ENCODE results near the gene MYH10.
"Not testable (repeated sequence)": the region's sequence is repeated elsewhere in the genome, so short reads cannot be mapped to it uniquely, and the experiment has no call there.

The MYH10 gene

DNA sequence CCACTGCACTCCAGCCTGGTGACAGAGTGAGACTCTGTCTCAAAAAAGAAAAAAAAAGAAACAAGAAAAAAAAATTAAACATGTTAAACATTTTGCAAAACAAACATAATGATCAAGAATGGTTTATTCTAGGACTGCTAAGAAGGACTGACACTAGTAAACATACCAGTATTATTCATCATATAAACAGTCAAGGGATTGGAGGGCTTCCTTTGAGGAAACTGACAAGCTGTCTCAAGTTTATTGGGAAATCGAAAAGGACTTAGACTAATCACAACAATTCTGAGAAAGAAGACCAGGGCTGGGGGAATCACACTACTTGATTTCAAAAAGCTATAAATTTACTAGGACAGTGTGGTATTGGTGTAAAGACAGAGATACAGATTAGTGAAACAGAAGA, 75.5 kb downstream of the MYH10 start:
- Histone ChIP-seq H2AK5ac (ENCODE audit: low read length, severe bottlenecking) (no peak overlapping the region), H2AFZ (ENCODE audit: low read depth, low read length) (no peak overlapping the region), H3K9ac (ENCODE audit: low read length) (no peak overlapping the region), H4K8ac (ENCODE audit: low read length) (no peak overlapping the region), H3K4me3 (ENCODE audit: insufficient read depth in 1 of 2, low read depth in 1 of 2, low read length in 2 of 2) (no peak overlapping the region), H3K27ac (ENCODE audit: low read length, poor library complexity, severe bottlenecking) (no peak overlapping the region), H2BK120ac (ENCODE audit: low read depth, low read length) (no peak overlapping the region), H3K36me3 (ENCODE audit: control insufficient read depth in 1 of 2, insufficient read depth in 2 of 2, low read depth in 1 of 2, low read length in 2 of 2) (peaks cover 0 to 5% of the 10 kb centered on the region in 2 experiments), H2BK12ac (ENCODE audit: low read length in 2 of 2) (no peak overlapping the region), H2BK5ac (ENCODE audit: low read depth, low read length, poor library complexity, severe bottlenecking) (no peak overlapping the region), H3K9me3 (ENCODE audit: control insufficient read depth, low read length) (no peaks in the 10 kb centered on the region), H3K14ac (ENCODE audit: low read length in 2 of 2) (no peak overlapping the region), H3K4me1 (ENCODE audit: control insufficient read depth, insufficient read depth, low read depth, low read length) (no peaks in the 10 kb centered on the region), H2BK15ac (ENCODE audit: low read depth, poor library complexity, severe bottlenecking) (no peak overlapping the region), H3K27me3 (ENCODE audit: control insufficient read depth in 1 of 2, insufficient read depth in 1 of 2, low read length in 2 of 2) (no peaks in the 10 kb centered on the region), H4K91ac (ENCODE audit: low read length) (no peak overlapping the region), H3K18ac (ENCODE audit: low read depth in 1 of 2, low read length in 2 of 2) (no peak overlapping the region), H3K4ac (ENCODE audit: low read depth in 1 of 2, low read length in 2 of 2) (no peak overlapping the region), H3K23ac (ENCODE audit: low read length in 2 of 2) (no peak overlapping the region), H3K79me1 (replicated peaks; ENCODE audit: low read length, poor library complexity, severe bottlenecking) (peaks cover 7% of the 10 kb centered on the region), H3K4me2 (ENCODE audit: low read length, poor library complexity, severe bottlenecking) (no peak overlapping the region)
- peak; percentile 52 for DNase-seq
- 67% methylated on average over 1 of the region's 1 CpG for WGBS

DNA sequence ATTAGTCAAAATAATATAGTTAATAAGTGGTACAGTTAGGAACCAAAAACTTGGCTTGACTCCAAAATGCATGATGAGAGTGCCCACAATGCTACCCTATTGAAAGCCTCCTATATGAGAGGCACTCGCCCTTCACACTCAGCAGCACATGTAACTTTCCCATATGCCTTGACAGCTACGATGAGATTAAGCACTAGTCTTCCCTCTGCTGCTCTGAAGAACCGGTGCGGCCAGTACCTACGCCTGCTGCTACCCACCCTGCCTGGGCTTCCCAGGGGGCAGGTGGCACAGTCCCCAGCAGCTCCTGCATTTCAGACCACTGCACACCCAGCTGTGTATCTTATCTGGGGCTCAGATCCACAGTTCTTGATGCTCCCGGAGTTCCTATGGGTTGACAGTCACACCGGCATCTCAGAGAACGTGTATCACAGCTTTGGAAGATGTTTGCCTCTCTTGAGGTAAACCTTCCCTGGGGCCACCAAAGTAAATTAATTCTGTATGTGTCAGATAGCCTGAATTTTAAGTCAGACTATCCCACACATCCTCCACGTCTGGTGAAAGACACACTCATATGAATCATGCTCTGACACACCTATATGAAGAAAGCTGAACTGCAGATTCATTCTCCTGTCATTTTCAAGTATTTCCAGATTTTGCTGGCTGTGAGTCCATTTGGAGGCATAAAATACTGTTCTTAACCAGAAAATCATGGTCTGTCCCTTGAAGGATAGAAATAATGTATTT, 77.8 kb downstream of the MYH10 start:
- no peak for DNase-seq
- Histone ChIP-seq H3K27ac (ENCODE audit: low read length, poor library complexity, severe bottlenecking) (no peak overlapping the region), H3K4me1 (ENCODE audit: control insufficient read depth, insufficient read depth, low read depth, low read length) (no peaks in the 10 kb centered on the region), H4K8ac (ENCODE audit: low read length) (no peak overlapping the region), H3K9ac (ENCODE audit: low read length) (no peak overlapping the region), H3K79me1 (replicated peaks; ENCODE audit: low read length, poor library complexity, severe bottlenecking) (peaks cover 7% of the 10 kb centered on the region), H3K14ac (ENCODE audit: low read length in 2 of 2) (no peak overlapping the region), H3K4me2 (ENCODE audit: low read length, poor library complexity, severe bottlenecking) (no peak overlapping the region), H2BK15ac (ENCODE audit: low read depth, poor library complexity, severe bottlenecking) (no peak overlapping the region), H2BK120ac (ENCODE audit: low read depth, low read length) (no peak overlapping the region), H3K36me3 (ENCODE audit: control insufficient read depth in 1 of 2, insufficient read depth in 2 of 2, low read depth in 1 of 2, low read length in 2 of 2) (peaks cover 11% of the 10 kb centered on the region in 2 experiments), H2BK5ac (ENCODE audit: low read depth, low read length, poor library complexity, severe bottlenecking) (no peak overlapping the region), H2AFZ (ENCODE audit: low read depth, low read length) (no peak overlapping the region), H3K27me3 (ENCODE audit: control insufficient read depth in 1 of 2, insufficient read depth in 1 of 2, low read length in 2 of 2) (no peaks in the 10 kb centered on the region), H4K91ac (ENCODE audit: low read length) (no peak overlapping the region), H3K23ac (ENCODE audit: low read length in 2 of 2) (no peak overlapping the region), H3K4ac (ENCODE audit: low read depth in 1 of 2, low read length in 2 of 2) (no peak overlapping the region), H3K4me3 (ENCODE audit: insufficient read depth in 1 of 2, low read depth in 1 of 2, low read length in 2 of 2) (no peak overlapping the region), H3K9me3 (ENCODE audit: control insufficient read depth, low read length) (no peaks in the 10 kb centered on the region), H3K18ac (ENCODE audit: low read depth in 1 of 2, low read length in 2 of 2) (peak overlapping the region in 1 of 2 experiments; percentile 21), H2BK12ac (ENCODE audit: low read length in 2 of 2) (no peak overlapping the region), H2AK5ac (ENCODE audit: low read length, severe bottlenecking) (no peak overlapping the region)
- WGBS = 91% methylated on average over 9 of the region's 9 CpGs

DNA sequence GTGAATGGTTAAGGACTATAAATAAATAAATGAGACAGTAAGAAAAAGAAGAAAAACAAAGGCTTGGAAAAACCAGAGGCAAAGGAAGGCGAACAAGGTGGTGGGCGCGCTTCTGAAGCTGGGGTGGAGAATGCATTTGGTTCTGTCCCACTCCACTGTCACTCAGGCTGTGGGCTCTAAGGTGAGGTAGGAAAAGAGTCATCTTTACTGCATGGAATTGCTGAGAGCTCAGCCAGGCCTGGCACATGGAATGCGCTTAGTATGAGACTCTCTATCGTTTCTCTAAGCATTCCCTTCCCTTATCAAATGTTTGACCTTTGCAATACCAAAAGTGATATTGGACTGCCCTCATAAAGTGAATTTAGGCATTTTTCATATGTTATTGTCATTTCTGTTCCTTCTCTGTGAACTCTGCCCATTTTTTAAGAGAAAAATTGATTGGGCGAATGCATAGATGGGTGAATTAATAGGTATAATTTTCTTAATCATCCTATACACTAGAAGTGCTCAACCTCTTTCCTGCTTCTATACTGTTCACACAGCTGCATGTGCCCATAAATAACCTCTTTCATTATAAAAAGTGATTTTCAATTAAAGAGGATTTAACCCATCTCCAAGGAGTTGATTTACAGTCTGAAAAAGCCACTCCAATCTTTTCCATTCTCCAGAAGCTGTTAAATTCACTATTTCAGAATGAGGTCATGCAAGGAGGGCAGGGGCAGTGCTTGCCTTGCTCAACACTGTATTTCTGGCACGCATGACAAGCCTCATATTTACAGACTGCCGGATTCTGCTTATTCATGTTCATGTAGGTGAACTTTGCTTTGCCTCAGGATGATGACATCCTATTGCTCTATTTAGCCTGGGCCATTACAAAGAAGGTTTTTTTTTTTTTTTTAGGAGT, 87.7 kb downstream of the MYH10 start:
- Histone ChIP-seq H3K14ac (ENCODE audit: low read length in 2 of 2) (no peak overlapping the region), H3K4me1 (ENCODE audit: control insufficient read depth, insufficient read depth, low read depth, low read length) (no peaks in the 10 kb centered on the region)

DNA sequence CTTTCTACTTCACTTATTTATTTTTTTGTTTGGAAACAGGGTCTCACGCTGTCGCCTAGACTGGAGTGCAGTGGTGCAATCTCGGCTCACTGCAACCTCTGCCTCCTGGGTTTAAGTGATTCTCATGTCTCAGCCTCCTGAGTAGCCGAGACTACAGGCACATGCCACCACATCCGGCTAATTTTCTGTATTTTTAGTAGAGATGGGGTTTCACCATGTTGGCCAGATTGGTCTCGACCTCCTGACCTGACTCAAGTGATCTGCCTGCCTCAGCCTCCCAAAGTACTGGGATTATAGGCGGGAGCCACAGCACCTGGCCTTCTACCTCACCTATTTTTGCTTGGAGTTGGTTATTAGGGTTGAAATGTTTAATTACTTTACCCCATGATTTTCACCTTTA, 90.5 kb downstream of the MYH10 start:
- H3K4me2 ChIP-seq (ENCODE audit: low read length, poor library complexity, severe bottlenecking); H3K4me3 ChIP-seq (ENCODE audit: insufficient read depth in 1 of 2, low read depth in 1 of 2, low read length in 2 of 2); H4K91ac ChIP-seq (ENCODE audit: low read length); H3K4ac ChIP-seq (ENCODE audit: low read depth in 1 of 2, low read length in 2 of 2); H3K18ac ChIP-seq (ENCODE audit: low read depth in 1 of 2, low read length in 2 of 2); H3K27ac ChIP-seq (ENCODE audit: low read length, poor library complexity, severe bottlenecking); H4K8ac ChIP-seq (ENCODE audit: low read length); H2BK5ac ChIP-seq (ENCODE audit: low read depth, low read length, poor library complexity, severe bottlenecking); H2BK15ac ChIP-seq (ENCODE audit: low read depth, poor library complexity, severe bottlenecking); H2AK5ac ChIP-seq (ENCODE audit: low read length, severe bottlenecking); DNase-seq; H3K9ac ChIP-seq (ENCODE audit: low read length); H3K9me3 ChIP-seq (ENCODE audit: control insufficient read depth, low read length); H2BK120ac ChIP-seq (ENCODE audit: low read depth, low read length); H2BK12ac ChIP-seq (ENCODE audit: low read length in 2 of 2); H3K14ac ChIP-seq (ENCODE audit: low read length in 2 of 2); H3K4me1 ChIP-seq (ENCODE audit: control insufficient read depth, insufficient read depth, low read depth, low read length); H2AFZ ChIP-seq (ENCODE audit: low read depth, low read length); H3K23ac ChIP-seq (ENCODE audit: low read length in 2 of 2); H3K27me3 ChIP-seq (ENCODE audit: control insufficient read depth in 1 of 2, insufficient read depth in 1 of 2, low read length in 2 of 2): not testable (repeated sequence)
- Histone ChIP-seq H3K36me3 (ENCODE audit: control insufficient read depth in 1 of 2, insufficient read depth in 2 of 2, low read depth in 1 of 2, low read length in 2 of 2) (peaks cover 34 to 58% of the 10 kb centered on the region in 2 experiments), H3K79me1 (replicated peaks; ENCODE audit: low read length, poor library complexity, severe bottlenecking) (peaks cover 12% of the 10 kb centered on the region)
- 98% methylated on average over 6 of the region's 7 CpGs for WGBS

More for the DNA sequence above, 87.7 kb downstream of the MYH10 start:
- H2AK5ac ChIP-seq (ENCODE audit: low read length, severe bottlenecking) = no peak overlapping the region
- peak overlapping the region; percentile 60 for H3K9ac ChIP-seq (ENCODE audit: low read length)
- H2BK120ac ChIP-seq (ENCODE audit: low read depth, low read length) = no peak overlapping the region
- H3K18ac ChIP-seq (ENCODE audit: low read depth in 1 of 2, low read length in 2 of 2) = no peak overlapping the region
- no peak overlapping the region for H4K91ac ChIP-seq (ENCODE audit: low read length)
- H3K9me3 ChIP-seq (ENCODE audit: control insufficient read depth, low read length) = no peaks in the 10 kb centered on the region
- H3K79me1 ChIP-seq (replicated peaks; ENCODE audit: low read length, poor library complexity, severe bottlenecking) = peaks cover 13% of the 10 kb centered on the region
- no peak overlapping the region for H4K8ac ChIP-seq (ENCODE audit: low read length)
- DNase-seq = peak; percentile 61
- no peak overlapping the region for H3K27ac ChIP-seq (ENCODE audit: low read length, poor library complexity, severe bottlenecking)
- H2BK5ac ChIP-seq (ENCODE audit: low read depth, low read length, poor library complexity, severe bottlenecking) = no peak overlapping the region
- no peaks in the 10 kb centered on the region for H3K27me3 ChIP-seq (ENCODE audit: control insufficient read depth in 1 of 2, insufficient read depth in 1 of 2, low read length in 2 of 2)
- H3K23ac ChIP-seq (ENCODE audit: low read length in 2 of 2) = no peak overlapping the region
- H3K36me3 ChIP-seq (ENCODE audit: control insufficient read depth in 1 of 2, insufficient read depth in 2 of 2, low read depth in 1 of 2, low read length in 2 of 2) = peaks cover 38 to 62% of the 10 kb centered on the region in 2 experiments
- H3K4ac ChIP-seq (ENCODE audit: low read depth in 1 of 2, low read length in 2 of 2) = no peak overlapping the region
- no peak overlapping the region for H2BK15ac ChIP-seq (ENCODE audit: low read depth, poor library complexity, severe bottlenecking)
- H3K4me2 ChIP-seq (ENCODE audit: low read length, poor library complexity, severe bottlenecking) = no peak overlapping the region
- WGBS = 97% methylated on average over 6 of the region's 8 CpGs
- no peak overlapping the region for H3K4me3 ChIP-seq (ENCODE audit: insufficient read depth in 1 of 2, low read depth in 1 of 2, low read length in 2 of 2)
- no peak overlapping the region for H2BK12ac ChIP-seq (ENCODE audit: low read length in 2 of 2)
- no peak overlapping the region for H2AFZ ChIP-seq (ENCODE audit: low read depth, low read length)
